ENCODE results near the gene TMEFF2. TPM values are rescaled to one million over a fixed set of nuclear protein-coding genes. Genes with fewer than 3 reads are reported as not detected.
A peak's percentile ranks its signal among the peaks of the same experiment; 100 is the strongest.
"Not testable (repeated sequence)": the region's sequence is repeated elsewhere in the genome, so short reads cannot be mapped to it uniquely, and the experiment has no call there.

TMEFF2 gene
- total RNA-seq, 1 donor from 2014 or later, result not detected

- DNase-seq (ENCODE audit: low read depth in 2 of 2), result not testable (repeated sequence)
Observed at GRCh38 chr2:192130312-192130711, 64.4 kb downstream of the TMEFF2 start.

- DNase-seq (ENCODE audit: low read depth in 2 of 2), result no peak
Observed at GRCh38 chr2:192128655-192129054, 66.1 kb downstream of the TMEFF2 start.

- DNase-seq (ENCODE audit: low read depth in 2 of 2), result no peak
Observed at GRCh38 chr2:192127434-192127833, 67.3 kb downstream of the TMEFF2 start.

DNA sequence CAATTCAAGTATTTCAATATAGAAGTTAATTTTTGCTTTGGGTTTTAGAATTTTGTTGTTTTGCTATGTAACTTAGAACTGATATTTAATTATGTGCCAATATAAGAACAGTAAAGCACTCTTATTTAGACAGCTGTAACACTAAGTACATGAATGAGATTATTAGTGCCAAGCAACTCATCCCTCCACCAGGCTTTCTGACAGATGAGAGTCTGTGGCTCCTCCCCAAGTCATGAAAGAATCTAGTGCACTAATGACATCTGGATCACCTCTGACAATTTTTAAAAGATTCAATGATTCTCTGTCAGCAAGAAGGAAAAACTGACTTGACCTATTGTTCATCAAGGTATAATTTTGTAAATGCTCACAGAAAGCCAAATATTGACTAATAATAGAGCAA, 67.8 kb downstream of the TMEFF2 start:
- DNase-seq (ENCODE audit: low read depth in 2 of 2), result no peak

GRCh38 chr2:192126426-192126825, 68.3 kb downstream of the TMEFF2 start:
- DNase-seq (ENCODE audit: low read depth in 2 of 2), result no peak

DNA sequence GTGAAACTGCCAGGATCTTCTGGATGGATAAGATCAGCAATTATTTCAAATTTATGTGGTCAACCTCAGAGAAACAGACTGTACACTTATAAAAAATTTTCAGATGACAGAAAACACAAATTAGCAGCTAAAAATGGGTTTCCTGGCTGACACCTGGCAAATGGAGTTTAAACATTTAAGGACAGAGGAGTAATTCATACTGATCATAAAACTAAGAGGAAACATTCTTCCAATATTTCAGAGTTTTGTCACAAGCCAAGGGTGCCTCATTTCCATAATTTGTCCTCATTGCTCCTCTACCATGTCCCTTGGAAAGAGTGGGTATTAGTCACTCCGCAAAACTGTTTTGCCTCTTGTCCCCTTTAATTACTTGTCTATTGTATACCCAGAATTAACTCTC, 70.2 kb downstream of the TMEFF2 start:
- DNase-seq (ENCODE audit: low read depth in 2 of 2), result no peak

GRCh38 chr2:192123847-192124246, 70.9 kb downstream of the TMEFF2 start:
- DNase-seq (ENCODE audit: low read depth in 2 of 2), result no peak

- DNase-seq (ENCODE audit: low read depth in 2 of 2), result no peak
Observed at GRCh38 chr2:192122946-192123345, 71.8 kb downstream of the TMEFF2 start.

DNA sequence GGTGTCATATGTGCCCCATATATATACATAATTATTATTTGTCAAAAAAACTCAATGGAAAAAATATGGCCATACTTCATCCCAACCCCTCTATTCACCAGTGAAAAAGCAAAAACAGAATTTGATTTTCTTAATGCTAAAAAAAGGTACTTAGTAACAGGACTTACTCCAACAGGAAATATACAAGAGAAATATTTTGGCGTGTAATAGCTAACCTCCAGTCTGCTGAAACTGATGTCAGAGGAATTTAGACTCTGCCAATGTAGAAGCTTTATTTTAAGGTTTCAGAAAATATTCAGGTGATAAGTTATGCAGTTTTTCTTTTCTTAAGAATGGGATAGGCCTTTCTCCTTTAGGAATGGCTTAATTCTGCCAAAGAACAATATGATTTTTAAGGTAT, 72.6 kb downstream of the TMEFF2 start:
- peak in 1 of 2 donors; percentile 2 for DNase-seq (ENCODE audit: low read depth in 2 of 2)

- peak in 1 of 2 donors; percentile 16 for DNase-seq (ENCODE audit: low read depth in 2 of 2)
Observed at GRCh38 chr2:192119536-192119935, 75.2 kb downstream of the TMEFF2 start.

DNA sequence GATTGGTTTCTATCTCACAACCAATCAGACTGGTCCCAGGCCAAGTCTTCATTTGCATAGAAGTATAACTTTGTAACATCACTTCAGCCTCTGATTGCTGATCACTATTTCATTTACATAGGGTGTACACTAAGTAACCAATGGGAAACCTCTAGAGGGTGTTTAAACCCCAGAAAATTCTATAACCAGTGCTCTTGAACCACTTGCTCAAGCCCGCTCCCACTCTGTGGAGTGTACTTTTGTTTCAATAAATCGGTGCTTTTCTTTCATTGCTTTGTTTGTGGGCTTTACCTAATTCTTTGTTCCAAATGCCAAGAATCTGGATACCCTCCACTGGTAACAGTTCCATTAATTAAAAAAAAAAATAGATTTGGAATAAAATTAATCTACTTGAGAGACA, 77.0 kb downstream of the TMEFF2 start:
- DNase-seq (ENCODE audit: low read depth in 2 of 2), result no peak

DNA sequence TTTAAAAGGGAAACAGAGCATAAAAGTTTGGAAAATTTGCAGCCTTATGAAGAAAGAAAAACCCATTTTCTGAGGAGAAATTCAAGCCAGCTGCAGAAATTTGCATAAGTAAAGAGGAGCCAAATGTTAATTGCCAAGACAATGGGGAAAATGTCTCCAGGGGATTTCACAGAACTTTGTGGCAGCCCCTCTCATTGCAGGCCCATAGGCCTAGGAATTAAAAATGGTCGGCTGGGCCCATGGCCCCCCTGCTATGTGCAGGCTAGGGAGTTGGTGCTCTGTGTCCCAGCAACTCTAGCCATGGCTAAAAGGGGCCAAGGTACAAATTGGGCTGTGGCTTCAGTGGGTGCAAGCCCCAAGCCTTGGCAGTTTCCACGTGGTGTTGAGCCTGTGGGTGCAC, 83.2 kb downstream of the TMEFF2 start:
- DNase-seq (ENCODE audit: low read depth in 2 of 2), result not testable (repeated sequence)

GRCh38 chr2:192099742-192100141, 95.0 kb downstream of the TMEFF2 start:
- no peak for DNase-seq (ENCODE audit: low read depth in 2 of 2)

- no peak for DNase-seq (ENCODE audit: low read depth in 2 of 2)
Observed at GRCh38 chr2:192098814-192099491, 95.8 kb downstream of the TMEFF2 start.

GRCh38 chr2:192091476-192091875, 103.3 kb downstream of the TMEFF2 start:
- DNase-seq (ENCODE audit: low read depth in 2 of 2), result no peak

- no peak for DNase-seq (ENCODE audit: low read depth in 2 of 2)
Observed at GRCh38 chr2:192090911-192091310, 103.8 kb downstream of the TMEFF2 start.

DNA sequence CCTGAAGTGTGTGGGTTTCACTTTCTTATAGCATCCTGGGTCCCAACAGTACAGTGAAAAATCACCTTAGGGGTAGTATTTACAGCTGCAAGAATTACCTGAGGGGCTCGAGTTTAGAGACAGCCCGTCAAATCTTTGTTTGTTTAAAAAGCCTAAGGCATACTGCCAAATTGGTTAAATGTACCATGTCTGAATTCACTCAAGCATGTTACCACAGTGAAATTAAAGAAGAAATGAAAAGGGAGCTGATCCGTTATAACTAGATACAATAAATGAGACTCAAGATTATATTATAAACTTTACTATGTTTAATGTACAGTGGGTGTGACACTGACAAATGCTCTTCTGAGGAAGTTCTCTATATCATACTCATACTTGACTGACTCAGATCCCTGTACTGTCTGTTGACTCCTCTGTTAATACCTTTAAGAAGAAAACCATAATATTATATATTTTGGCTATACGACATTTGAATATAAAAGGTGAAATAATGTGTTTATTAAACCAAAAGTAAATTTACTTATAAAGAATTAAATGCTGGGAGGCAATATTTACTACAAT, 107.3 kb downstream of the TMEFF2 start:
- DNase-seq (ENCODE audit: low read depth in 2 of 2), result no peak

GRCh38 chr2:192082121-192082520, 112.6 kb downstream of the TMEFF2 start:
- DNase-seq (ENCODE audit: low read depth in 2 of 2), result no peak

DNA sequence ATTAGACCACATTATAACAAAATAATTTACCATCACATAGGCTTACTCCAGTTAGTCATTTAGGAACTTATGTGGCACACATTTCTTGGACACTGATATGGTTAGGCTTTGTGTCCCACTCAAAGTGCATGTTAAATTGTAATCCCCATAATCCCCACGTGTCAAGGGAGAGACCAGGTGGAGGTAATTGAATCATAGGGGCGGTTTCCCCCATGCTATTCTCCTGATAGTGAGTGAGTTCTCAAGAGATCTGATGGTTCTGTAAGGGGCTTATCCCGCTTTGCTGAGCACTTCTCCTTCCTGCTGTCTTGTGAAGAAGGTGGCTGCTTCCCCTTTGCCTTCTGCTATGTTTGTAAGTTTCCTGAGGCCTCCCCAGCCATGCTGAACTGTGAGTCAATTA, 114.6 kb downstream of the TMEFF2 start:
- DNase-seq (ENCODE audit: low read depth in 2 of 2), result not testable (repeated sequence)

- DNase-seq (ENCODE audit: low read depth in 2 of 2), result no peak
Observed at GRCh38 chr2:192073878-192074277, 120.9 kb downstream of the TMEFF2 start.

GRCh38 chr2:192072778-192073177, 122.0 kb downstream of the TMEFF2 start:
- no peak for DNase-seq (ENCODE audit: low read depth in 2 of 2)

GRCh38 chr2:192072261-192072660, 122.5 kb downstream of the TMEFF2 start:
- no peak for DNase-seq (ENCODE audit: low read depth in 2 of 2)

DNA sequence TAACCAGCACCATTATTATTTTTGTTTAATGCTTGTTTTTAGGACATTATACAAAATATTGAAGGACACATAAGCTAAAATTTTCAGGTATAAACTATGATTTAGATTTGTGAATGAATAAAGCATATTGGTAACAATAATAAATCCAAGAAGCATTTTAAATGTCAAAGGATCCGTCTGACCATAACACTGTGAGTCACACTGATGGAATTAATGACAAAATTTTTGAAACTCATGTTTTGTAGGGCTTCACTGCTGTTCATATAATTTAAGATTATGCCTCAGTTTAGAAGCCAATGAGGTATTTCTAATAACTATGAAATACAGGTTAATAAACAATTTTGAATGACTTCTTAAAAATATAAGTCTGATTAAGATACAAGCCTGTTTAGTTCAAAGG, 124.6 kb downstream of the TMEFF2 start:
- no peak for DNase-seq (ENCODE audit: low read depth in 2 of 2)

GRCh38 chr2:192069417-192069816, 125.3 kb downstream of the TMEFF2 start:
- no peak for DNase-seq (ENCODE audit: low read depth in 2 of 2)

Measured in lung microvascular endothelial cell (primary cell).